Adipose tissue (tissue), 3 donors: ENCODE measurements around the gene AKT2. TPM values are rescaled to one million over a fixed set of nuclear protein-coding genes. Genes with fewer than 3 reads are reported as not detected.

Experiments used
- H3K27ac ChIP-seq: one replicate; pipeline ENCODE4 v1.5.1; 2013; ENCODE audit warnings: low read depth, low read length
- WGBS, 3 donors: extraction: QIAGEN DNeasy Blood & Tissue Kit; methylation state at CpG; one replicate each; pipeline ENCODE4 v1.1.7; 2013; 5-methylcytosine and 5-hydroxymethylcytosine counted together
- polyA plus RNA-seq, 3 donors: library from polyadenylated mRNA; stranded (reverse); fragments of 200-250 nt; gene quantifications; one replicate each; pipeline ENCODE4 v1.2.3, GENCODE V29; 2013
- donor health status: healthy with polysubstance abuse.
- donor health status: Bipolar disorder and iron deficiency.
- donor health status: healthy.

AKT2 gene
- polyA plus RNA-seq, 3 donors = 49.0 to 172 (median 64.1) TPM

DNA sequence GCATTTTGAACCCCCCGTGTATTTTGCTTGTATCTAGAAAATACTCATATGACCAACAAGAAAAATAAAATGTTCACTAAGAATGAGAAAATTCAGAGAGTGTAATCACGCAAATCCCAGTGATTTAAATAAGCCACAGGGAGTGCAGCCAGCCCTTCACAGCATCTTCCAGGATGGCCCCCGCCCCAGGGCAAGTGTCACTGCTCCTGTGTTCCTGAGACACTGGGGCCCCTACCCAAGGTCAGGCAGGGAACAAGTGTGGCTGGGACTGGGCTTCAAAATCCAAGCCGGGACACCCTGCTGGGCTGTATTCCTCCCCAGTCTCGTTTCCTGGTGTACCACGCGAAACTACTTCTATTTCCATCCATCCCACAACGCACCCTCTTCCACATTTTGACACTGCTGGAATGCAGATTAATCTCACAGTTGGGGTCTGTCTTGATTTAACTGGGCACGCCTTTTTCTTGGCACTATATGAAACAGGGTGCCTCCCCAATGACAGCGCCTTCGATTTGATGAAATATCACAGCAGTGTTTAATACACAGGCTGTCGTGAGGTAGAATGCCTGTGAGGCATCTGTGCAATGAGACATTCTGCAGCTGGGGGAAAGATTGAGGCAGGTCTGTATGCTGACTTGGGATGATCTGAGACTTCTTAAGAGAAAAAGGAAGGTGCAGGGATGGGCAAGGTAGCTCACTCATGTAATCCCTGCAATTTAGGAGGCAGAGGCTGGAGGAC, 40.4 kb downstream of the AKT2 start:
- WGBS, 3 donors = 71 to 81% (median 72%) methylated on average over 12 of the region's 12 CpGs
- no peak overlapping the region for H3K27ac ChIP-seq

DNA sequence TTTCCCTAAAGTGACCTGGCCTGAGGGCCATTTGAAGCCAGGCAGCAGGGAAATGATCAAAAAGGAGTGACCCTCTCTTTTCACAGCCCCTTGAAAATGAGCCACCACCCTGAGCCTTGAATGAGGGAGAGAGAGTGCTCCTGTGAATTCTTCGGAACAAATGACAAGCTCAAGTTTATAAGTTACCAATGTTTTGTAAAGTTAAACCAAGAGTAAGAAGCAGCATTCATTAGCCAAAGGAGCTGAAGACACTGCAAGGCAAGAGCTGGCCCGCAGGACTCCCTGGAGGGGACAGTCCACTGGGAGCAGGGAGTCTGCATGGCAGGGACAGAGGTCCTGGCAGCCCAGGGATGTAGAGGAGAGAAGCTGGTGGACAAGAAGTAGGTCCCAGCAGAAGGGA, 42.0 kb downstream of the AKT2 start:
- H3K27ac ChIP-seq = no peak overlapping the region
- WGBS, 3 donors = 81 to 89% (median 82%) methylated on average over 2 of the region's 2 CpGs

DNA sequence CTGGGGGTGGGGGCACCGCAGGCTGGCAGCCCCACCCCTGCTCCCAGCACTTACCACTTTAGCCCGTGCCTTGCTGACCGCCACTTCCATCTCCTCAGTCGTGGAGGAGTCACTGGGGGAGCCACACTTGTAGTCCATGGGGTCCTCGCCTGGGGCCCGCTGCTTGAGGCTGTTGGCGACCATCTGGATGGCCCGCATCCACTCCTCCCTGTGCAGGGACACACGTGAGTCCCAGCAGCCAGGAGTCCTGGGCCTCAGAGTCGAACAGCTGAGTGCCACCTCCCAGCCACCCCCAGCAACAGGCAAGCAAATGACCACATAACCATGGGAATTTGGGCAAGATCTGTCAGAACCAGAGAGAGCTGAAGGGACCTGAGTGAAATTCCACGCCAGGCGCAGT, 42.7 kb downstream of the AKT2 start:
- 64 to 90% (median 75%) methylated on average over 12 of the region's 12 CpGs for WGBS, 3 donors
- H3K27ac ChIP-seq = no peak overlapping the region

DNA sequence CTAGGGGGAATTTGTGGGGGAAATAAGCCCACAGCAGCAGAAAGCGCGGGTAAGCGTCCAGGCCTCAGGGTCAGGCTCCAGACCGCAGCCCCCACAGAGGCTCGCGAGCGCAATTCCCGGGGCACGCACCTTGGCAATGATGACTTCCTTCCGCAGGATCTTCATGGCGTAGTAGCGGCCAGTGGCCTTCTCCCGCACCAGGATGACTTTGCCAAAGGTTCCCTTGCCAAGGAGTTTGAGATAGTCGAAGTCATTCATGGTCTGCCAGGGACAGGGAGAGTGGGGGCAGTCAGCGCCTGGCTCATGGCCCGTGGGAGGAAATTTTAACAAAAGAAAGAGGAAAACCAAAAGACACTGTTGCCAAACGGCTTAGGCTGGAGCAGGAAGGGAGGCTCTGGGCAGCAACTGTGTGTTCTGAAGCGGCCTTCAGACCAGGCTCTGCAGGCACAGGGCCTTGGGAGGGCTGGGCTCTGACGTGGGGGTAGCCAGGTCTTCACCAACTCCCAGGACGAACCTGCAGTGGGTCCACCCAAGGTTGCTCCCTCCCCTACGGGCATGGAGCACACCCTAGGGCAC, 43.2 kb downstream of the AKT2 start:
- no peak overlapping the region for H3K27ac ChIP-seq
- WGBS, 3 donors = 45 to 66% (median 49%) methylated on average over 21 of the region's 21 CpGs

DNA sequence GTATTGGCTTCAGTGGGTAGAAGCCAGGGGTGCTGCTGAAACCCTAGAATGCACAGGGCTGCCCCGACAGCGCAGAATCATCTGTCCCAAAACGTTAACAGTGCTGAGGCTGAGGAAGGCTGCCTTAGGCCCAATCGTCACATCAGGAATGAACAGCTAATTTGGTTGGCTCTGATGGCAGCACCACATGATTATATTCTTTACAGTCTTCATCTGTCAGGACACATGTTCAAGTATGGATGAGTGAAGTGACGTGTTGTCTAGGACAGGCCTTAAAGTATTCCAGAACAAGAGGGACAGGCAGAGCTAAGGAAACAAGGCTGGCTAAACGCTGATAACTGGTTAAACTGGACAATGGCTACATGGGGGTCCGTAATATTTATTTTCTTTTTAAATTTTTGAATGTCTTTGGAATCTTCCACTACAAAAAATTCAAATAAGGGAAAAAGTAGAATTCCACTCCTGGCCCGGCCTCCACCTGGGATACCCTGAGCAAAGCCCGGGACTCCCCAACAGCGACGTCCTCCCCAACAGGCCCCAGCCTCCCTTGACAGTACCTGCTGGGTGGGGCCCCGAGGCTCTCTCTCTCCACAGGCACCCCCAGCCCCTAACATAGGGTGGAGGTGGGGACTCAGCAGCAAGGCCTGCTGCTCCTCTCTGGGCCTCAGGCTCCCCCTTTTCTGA, 43.9 kb downstream of the AKT2 start:
- H3K27ac ChIP-seq = no peak overlapping the region
- 76 to 92% (median 81%) methylated on average over 12 of the region's 12 CpGs for WGBS, 3 donors

DNA sequence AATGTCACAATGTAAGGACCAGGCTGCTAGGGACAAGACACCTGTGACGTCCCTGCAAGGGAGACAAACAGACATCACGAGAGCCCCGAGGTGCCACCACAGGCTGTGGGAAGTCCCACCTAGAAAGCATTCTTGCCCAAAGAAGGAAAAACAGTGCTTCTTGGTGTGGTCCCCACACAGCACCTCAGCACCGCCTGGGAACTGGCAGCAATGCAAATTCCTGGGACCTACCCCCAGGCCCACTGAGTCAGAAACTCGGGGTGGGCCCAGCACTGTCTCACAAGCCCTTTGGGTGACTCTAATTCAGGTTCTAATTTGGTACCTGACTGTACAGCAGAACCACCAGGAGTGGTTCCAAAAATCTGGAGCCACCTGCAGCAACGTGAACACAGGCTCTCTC, 44.8 kb downstream of the AKT2 start:
- WGBS, 3 donors = 93 to 94% (median 94%) methylated on average over 6 of the region's 6 CpGs
- no peak overlapping the region for H3K27ac ChIP-seq

DNA sequence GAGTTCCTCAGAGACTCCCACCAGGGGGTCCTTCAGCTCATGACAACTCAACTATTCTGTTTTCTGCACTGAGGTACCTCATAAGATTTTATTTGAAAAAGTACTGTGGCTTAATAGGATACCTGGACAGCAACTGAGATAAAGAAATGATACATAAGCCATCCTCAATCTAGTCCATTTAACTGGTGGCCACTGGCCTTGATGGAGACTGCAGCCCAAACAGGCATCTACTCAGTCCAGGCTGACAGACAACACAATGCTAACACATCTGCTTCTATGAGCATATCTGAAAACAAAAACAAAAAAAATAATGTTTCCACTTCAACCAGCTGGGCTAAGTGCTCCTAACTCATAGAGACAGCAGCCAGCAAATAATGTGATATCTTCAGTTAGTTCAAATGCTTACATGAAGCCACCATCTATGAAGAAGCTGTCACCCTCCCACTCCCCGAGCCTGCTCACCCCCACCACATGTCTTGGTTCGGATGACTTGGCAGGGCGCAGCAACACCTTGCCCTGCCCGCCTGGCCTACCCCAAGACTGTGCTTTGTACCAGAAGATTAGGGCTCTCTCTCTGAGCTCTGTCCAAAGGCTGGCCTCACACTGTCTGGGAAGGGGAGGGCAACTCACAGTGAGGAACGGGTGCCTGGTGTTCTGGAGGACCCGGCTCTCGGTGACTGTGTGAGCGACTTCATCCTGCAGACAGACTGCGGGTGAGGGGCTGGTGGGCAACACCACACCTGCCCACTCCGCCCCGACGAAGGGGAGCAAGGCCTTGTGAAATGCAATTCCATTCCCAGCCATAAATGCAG, 45.5 kb downstream of the AKT2 start:
- 94 to 96% (median 95%) methylated on average over 12 of the region's 12 CpGs for WGBS, 3 donors
- no peak overlapping the region for H3K27ac ChIP-seq

DNA sequence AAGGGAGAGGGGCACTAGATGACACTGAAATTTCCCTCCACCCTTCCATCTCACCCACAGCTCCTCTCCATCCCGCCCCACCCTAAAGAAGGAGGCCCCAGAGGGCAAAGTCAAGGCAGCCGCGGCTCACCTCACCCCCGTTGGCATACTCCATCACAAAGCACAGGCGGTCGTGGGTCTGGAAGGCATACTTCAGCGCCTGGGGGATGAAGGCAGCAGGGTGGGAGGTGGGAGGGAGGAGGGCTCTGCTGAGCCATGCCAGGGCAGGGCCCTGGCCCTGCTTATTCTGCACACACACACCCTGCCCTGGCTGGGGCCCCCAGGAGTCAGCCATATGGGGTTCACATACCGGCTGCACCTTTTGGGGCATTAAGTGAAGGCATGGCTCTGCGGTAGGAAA, 46.4 kb downstream of the AKT2 start:
- 90 to 93% (median 91%) methylated on average over 9 of the region's 9 CpGs for WGBS, 3 donors
- H3K27ac ChIP-seq = no peak overlapping the region

DNA sequence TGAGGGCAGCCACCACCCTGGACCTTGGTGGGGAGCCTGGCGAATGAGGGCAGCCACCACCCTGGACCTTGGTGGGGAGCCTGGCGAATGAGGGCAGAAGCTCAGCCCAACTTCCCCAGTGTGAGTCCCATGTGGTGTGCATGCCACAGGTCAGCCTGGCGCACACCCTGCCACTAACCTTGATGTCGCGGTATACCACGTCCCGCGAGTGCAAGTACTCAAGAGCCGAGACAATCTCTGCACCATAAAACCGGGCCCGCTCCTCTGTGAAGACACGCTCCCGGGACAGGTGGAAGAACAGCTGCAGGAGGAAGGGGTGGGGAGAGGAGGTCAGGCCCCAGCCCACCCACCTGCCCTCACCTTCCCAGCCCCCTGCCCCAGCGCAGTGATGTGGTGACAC, 47.4 kb downstream of the AKT2 start:
- 94 to 99% (median 96%) methylated on average over 14 of the region's 14 CpGs for WGBS, 3 donors
- no peak overlapping the region for H3K27ac ChIP-seq

DNA sequence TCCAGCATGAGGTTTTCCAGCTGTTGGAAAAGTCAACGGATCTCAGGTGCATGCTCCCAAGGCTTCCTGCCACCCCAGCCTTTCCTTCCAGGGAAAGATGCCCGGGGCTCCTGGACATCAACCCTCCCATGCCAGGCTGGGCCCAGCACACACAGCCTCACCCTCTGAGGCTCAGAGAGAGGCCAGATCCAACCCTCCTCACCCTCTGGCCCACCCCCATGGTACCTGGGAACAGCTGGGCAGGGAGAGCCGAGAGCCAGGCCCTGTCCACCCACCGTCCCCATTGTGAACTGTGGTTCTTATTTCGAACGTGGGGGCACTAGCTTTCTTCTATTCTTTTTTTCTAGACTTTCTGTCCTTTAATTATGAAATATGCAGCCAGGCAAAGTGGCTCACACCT, 48.8 kb downstream of the AKT2 start:
- no peak overlapping the region for H3K27ac ChIP-seq
- 88 to 91% (median 88%) methylated on average over 6 of the region's 6 CpGs for WGBS, 3 donors

DNA sequence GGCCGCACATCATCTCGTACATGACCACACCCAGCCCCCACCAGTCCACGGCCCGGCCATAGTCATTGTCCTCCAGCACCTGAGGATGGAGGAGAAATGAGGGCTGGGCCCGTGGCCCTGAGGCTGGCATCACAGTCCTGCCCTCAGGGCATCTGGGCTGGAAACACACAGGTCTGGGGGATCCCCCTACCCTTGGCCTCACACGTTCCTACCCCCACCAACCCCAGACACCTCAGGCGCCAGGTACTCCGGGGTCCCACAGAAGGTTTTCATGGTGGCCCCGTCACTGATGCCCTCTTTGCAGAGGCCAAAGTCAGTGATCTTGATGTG, 49.2 kb downstream of the AKT2 start:
- WGBS, 3 donors = 88 to 95% (median 93%) methylated on average over 9 of the region's 9 CpGs
- H3K27ac ChIP-seq = no peak overlapping the region

DNA sequence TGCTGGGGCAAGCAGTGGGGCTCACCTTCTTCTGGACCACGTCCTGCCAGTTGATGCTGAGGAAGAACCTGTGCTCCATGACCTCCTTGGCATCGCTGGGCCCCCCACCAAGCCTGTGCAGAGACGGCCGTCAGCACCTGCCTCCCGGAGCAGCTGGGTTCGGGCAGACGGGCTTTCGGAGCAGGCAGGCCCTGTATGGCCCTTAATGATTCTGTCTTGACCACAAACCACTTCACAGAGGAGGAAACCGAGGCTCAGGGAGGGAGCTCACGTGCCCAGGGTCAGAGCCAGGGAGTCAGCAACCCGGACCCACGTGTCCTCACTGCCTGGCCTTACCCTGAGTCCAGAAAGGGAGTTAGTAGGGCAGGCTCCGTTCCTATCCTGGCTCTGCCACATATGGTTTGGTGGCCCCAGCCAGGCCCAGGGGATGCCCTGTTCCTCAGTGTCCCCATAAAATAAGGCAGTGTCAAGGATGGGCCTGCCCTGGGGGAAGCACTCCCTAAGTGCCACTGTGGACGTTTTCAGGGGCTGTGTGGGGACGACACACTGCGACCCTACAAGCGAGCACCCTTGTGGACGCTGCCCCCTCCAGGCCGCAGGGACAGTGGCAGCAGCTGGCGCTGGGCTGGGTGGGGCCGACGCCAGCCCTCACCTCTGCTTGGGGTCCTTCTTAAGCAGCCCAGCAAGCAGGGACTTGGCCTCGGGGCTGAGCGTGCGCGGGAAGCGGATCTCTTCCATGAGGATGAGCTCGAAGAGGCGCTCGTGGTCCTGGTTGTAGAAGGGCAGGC, 49.7 kb downstream of the AKT2 start:
- WGBS, 3 donors = 89 to 95% (median 92%) methylated on average over 29 to 30 of the region's 30 CpGs
- no peak overlapping the region for H3K27ac ChIP-seq

DNA sequence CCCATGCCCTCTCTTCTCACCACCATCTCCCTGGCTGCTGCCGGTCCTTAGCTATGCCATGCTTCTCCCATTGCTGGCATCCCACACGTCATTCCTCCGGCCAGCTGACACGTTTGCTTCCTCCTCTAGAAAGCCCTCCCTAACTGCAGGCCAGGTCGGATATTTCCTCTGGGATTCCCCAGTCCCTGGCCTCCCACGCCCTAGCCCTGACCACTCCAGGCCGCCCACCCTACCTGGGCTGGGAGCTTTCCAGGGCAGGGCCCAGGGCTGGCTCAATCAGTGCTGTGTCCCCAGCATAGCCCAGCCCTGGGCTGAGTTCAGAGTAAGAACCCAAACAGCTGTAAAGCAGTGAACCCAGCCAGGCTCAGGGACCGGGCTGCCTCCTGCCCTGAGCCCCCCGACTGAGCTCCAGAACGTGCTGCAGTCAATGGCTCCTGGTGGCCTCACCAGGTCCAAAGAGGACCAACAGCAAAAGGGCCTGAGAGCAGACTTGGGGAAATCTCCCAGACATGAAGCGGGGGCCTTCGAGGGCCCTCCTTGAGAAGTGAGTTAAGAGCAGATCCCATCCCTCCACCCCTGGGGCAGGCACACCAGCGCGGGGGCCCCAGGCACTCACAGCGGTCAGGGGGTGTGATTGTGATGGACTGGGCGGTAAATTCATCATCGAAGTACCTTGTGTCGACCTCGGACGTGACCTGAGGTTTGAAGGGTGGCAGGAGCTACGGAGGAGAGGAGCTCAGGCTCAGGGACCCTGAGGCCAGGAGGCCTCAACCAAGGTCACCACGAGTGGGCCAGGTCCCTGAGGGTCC, 50.5 kb downstream of the AKT2 start:
- no peak overlapping the region for H3K27ac ChIP-seq
- WGBS, 3 donors = 88% methylated on average over 22 of the region's 22 CpGs

DNA sequence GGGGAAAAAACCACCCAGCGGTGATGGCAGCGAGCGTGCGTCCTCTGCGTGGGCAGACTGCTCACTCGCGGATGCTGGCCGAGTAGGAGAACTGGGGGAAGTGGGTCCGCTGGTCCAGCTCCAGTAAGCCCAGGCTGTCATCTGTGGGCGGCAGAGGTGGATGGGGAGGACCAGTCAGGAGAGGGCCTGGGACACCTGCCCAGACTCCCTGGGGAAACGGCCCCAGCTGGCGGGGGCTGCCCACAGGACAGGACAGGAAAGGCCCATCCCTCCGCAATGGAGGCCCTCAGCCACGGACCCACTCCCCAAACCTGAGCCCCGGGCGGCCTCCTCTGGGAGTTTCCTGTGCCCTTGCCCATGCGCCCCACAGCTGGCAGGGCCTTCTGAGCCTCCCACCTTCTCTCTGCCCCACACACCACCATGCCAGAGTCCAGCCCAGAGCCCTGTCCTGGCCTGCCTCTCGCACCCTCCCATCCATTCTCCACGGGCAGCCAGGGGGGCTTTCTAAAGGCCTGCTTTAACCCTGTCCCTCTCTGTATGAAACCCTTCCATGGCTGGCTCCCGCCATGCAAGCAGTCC, 51.2 kb downstream of the AKT2 start:
- H3K27ac ChIP-seq = no peak overlapping the region

DNA sequence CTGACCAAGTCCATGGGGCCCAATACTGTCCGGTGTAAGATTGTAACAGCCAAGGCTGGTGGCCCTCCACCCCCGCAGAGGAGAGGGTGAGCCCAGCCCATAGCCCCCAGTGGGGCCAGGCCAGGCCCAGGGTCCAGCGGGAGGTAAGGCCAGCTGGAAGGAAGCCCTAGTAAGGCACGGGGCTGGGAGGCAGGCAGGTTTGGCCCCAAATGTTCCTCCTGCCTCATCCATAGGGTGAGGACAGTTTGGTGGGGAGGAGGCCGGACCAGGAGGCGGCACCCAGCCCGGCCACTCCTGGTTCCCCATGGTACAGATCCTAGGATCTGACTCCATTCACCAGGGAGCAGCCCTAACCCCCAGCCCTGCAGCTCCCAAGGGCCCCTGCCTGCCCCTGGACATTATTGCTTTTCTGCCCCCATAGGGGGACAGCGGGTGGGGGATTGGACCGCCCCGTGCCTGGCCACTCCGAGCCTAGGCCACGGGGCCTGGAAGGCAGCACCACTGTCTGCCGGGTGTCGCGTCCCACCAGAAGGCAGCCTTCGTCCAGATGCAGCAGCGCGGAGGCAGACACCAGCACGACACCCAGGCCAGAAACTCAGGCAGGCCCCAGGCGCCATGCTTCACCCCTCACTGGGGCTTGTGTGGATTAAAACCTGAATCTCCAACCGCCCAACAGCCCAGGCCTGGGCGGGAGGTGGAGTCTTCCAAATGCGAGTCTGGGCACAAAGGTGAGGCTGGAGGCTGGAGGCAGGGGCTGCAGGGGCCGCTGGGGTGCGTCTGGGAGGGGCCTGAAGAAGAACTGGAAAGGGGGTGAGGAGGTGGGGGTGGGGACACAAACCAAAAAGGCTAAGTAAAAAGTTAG, 52.0 kb downstream of the AKT2 start:
- 90 to 94% (median 91%) methylated on average over 22 to 25 of the region's 25 CpGs for WGBS, 3 donors
- H3K27ac ChIP-seq = no peak overlapping the region

More for the DNA sequence above, 51.2 kb downstream of the AKT2 start:
- WGBS, 3 donors = 88 to 91% (median 88%) methylated on average over 13 to 20 of the region's 20 CpGs

DNA sequence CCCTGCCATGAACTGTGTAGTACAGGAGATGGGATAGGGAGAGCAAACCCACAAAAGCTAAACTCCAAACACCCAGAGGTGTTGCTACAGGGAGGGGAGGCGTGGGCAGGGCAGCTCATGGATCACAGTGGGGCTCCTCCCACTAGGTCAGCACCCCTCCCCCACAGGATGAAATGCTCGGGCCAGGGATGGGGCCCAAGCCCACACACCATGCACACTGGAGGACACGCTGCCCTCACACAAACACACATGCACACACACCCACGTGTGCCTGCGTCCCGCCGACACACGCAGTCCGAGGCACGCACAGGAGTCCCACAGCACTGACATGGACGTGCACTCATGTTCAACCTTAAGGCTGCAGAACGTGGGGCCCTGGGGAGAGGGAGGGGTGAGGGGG, 52.7 kb downstream of the AKT2 start:
- 73 to 82% (median 74%) methylated on average over 12 of the region's 12 CpGs for WGBS, 3 donors
- no peak overlapping the region for H3K27ac ChIP-seq
